ENCODE measurements around the gene TANGO2. TPM values are rescaled to one million over a fixed set of nuclear protein-coding genes. Genes with fewer than 3 reads are reported as not detected.

The TANGO2 gene
- total and polyA plus RNA-seq, 2 of the 8 experiments (the other 6 are each of a cell fraction or from before 2014, with no cell fraction given): 10.1 to 18.4 TPM

GRCh38 chr22:20095521-20095920 is 74.6 kb downstream of the TANGO2 start (continued):
- TF ChIP-seq CHD7 (IDR thresholded peaks at IDR 0.05; ENCODE audit: insufficient replicate concordance, low read length) (no peak), SP1 (IDR thresholded peaks at IDR 0.05; ENCODE audit: low read depth, low read length) (no peak), NRF1 (IDR thresholded peaks at IDR 0.05; ENCODE audit: low read depth, low read length) (no peak), PHF8 (conservative IDR thresholded peaks at IDR 0.05; ENCODE audit: low read depth, low read length) (no peak), TCF12 (IDR thresholded peaks at IDR 0.05; ENCODE audit: low read depth, low read length) (no peak), RFX5 (IDR thresholded peaks at IDR 0.05; ENCODE audit: borderline replicate concordance, low read depth, low read length) (no peak), JUN (IDR thresholded peaks at IDR 0.05; ENCODE audit: low read depth, low read length) (no peak), EGR1 (IDR thresholded peaks at IDR 0.05; ENCODE audit: borderline replicate concordance, low read depth, low read length) (no peak), YY1 (IDR thresholded peaks at IDR 0.05; ENCODE audit: low read depth, low read length) (no peak), SIX5 (IDR thresholded peaks at IDR 0.05; ENCODE audit: low read depth, low read length) (no peak), CREB1 (IDR thresholded peaks at IDR 0.05) (no peak), CTBP2 (IDR thresholded peaks at IDR 0.05; ENCODE audit: borderline replicate concordance, insufficient read depth, insufficient read length, low read length) (no peak), SIN3A (conservative IDR thresholded peaks at IDR 0.05 in 1 of 2, IDR thresholded peaks at IDR 0.05 in 1 of 2; ENCODE audit: low read depth in 1 of 2, low read length in 2 of 2) (no peak)

Measured in H1 (cell line).